MM.1S (cell line): ENCODE measurements around the gene TNXB.

Experiments
- EZH2 ChIP-seq: fragments of 300-600 bp; sonication (generic); optimal IDR thresholded peaks from 2 replicates; pipeline ENCODE3; 2017; ENCODE audit warnings: low read depth, mild to moderate bottlenecking, antibody characterized with exemption, low read length, mixed read lengths
- EZH2phosphoT487 ChIP-seq: fragments of 300-600 bp; sonication (generic); IDR thresholded peaks from 2 replicates; pipeline ENCODE4 v1.6.1; 2018; ENCODE audit warnings: antibody characterized with exemption, low read length
- TF ChIP-seq, protein P1 (sequence below): fragments of 300-600 bp; sonication (generic); IDR thresholded peaks from 2 replicates; pipeline ENCODE4 v1.5.1; 2016; ENCODE audit warnings: antibody characterized with exemption, low read length, mixed read lengths

DNA sequence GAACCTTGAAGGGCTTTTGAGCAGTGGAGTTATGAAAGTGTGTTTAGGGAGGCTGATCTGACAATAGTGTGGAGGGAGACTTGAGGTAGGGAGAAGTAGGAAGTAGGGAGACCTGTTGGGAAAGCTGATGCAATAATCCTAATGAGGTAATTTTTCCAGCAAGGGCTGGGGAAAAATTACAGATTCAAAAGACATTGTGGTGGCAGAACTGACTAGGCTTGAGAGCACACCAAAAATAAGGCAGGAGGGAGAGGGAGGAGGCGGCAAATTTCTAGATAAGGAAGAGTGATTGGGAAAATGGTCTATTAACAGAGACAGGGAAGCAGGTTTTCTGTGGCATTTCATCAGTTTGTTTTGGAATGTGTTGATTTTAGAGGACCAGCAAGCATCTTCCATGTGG lies 37.1 kb upstream of the TNXB start:
- TF ChIP-seq EZH2phosphoT487 (no peak), EZH2 (no peak)
- TF ChIP-seq, protein P1, sequence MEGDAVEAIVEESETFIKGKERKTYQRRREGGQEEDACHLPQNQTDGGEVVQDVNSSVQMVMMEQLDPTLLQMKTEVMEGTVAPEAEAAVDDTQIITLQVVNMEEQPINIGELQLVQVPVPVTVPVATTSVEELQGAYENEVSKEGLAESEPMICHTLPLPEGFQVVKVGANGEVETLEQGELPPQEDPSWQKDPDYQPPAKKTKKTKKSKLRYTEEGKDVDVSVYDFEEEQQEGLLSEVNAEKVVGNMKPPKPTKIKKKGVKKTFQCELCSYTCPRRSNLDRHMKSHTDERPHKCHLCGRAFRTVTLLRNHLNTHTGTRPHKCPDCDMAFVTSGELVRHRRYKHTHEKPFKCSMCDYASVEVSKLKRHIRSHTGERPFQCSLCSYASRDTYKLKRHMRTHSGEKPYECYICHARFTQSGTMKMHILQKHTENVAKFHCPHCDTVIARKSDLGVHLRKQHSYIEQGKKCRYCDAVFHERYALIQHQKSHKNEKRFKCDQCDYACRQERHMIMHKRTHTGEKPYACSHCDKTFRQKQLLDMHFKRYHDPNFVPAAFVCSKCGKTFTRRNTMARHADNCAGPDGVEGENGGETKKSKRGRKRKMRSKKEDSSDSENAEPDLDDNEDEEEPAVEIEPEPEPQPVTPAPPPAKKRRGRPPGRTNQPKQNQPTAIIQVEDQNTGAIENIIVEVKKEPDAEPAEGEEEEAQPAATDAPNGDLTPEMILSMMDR = no peak
